TTC549 (cell line): ENCODE results near the gene SPTBN5.

Experiments used
- FAIRE-seq: peaks from 2 replicates; lab custom pipeline; 2012; peaks lifted over from hg19 to GRCh38; lab: Jason Lieb, UNC

Gene SPTBN5

GRCh38 chr15:41882689-41883483 lies 11.0 kb downstream of the SPTBN5 start:
- no peak for FAIRE-seq

- no peak for FAIRE-seq
These were observed 11.7 kb downstream of the SPTBN5 start for GRCh38 chr15:41881920-41882688.

- FAIRE-seq = no peak
These were observed 12.3 kb downstream of the SPTBN5 start for GRCh38 chr15:41881550-41881919.

GRCh38 chr15:41881086-41881485 lies 12.8 kb downstream of the SPTBN5 start:
- no peak for FAIRE-seq

- FAIRE-seq = no peak
These were observed 13.5 kb downstream of the SPTBN5 start for GRCh38 chr15:41880156-41880877.

GRCh38 chr15:41879321-41879845 lies 14.5 kb downstream of the SPTBN5 start:
- FAIRE-seq = no peak

GRCh38 chr15:41878355-41878699 lies 15.5 kb downstream of the SPTBN5 start:
- FAIRE-seq = no peak

- no peak for FAIRE-seq
These were observed 16.1 kb downstream of the SPTBN5 start for GRCh38 chr15:41877631-41878354.

GRCh38 chr15:41876689-41877088 lies 17.2 kb downstream of the SPTBN5 start:
- FAIRE-seq = no peak

- no peak for FAIRE-seq
These were observed 17.8 kb downstream of the SPTBN5 start for GRCh38 chr15:41876007-41876406.

GRCh38 chr15:41874736-41875135 lies 19.1 kb downstream of the SPTBN5 start:
- FAIRE-seq = no peak

GRCh38 chr15:41873711-41874110 lies 20.1 kb downstream of the SPTBN5 start:
- FAIRE-seq = no peak

GRCh38 chr15:41872166-41872747 lies 21.6 kb downstream of the SPTBN5 start:
- FAIRE-seq = no peak

GRCh38 chr15:41871175-41871905 lies 22.5 kb downstream of the SPTBN5 start:
- FAIRE-seq = no peak

GRCh38 chr15:41870689-41871081 lies 23.2 kb downstream of the SPTBN5 start:
- FAIRE-seq = no peak

GRCh38 chr15:41869770-41870688 lies 23.8 kb downstream of the SPTBN5 start:
- FAIRE-seq = no peak

GRCh38 chr15:41868321-41868720 lies 25.5 kb downstream of the SPTBN5 start:
- FAIRE-seq = no peak

GRCh38 chr15:41866872-41867579 lies 26.8 kb downstream of the SPTBN5 start:
- FAIRE-seq = no peak

- no peak for FAIRE-seq
These were observed 27.6 kb downstream of the SPTBN5 start for GRCh38 chr15:41866263-41866703.
